NK-92 treated with Interleukin-12 subunit alpha and Interleukin-12 subunit beta, amount 100 ng/mL, for 24 hours (cell line): ENCODE data around the gene ASB2.

Experiments
- DNase-seq: peaks from one replicate; lab custom pipeline; 2025; lab: John Stamatoyannopoulos, UW

The ASB2 gene

GRCh38 chr14:94001016-94001415 lies 24.6 kb upstream of the ASB2 start:
- no peak for DNase-seq

- DNase-seq: no peak
These were observed 23.9 kb upstream of the ASB2 start for GRCh38 chr14:94000267-94000666.

- DNase-seq: no peak
These were observed 23.2 kb upstream of the ASB2 start for GRCh38 chr14:93999573-93999972.

DNA sequence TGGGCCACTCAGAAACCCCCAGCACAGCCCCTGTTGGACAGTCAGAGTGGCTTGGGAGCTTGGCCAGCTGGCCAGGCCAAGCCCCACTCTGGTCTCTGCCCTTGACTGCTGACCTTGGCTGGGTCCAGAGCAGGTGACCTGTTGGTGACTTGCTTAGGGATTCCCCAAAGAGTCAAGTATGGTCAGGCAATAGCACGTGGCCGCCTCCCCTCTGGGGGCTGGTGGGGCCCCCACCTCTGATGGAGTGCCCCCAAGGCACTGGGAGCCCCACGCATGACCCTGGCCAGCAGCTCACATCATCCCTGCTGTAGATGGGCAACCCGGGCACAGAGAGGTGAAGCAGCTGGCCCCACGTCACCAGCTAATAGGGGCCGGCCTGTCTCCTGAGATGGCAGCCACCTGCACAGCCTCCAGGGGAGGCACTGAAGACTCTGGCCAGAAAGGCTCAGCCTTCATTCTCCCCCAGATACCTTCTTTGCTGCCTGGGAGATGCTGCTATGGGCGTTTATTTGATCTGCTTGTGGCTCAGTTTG lies 22.6 kb upstream of the ASB2 start:
- no peak for DNase-seq

GRCh38 chr14:93997916-93998870 lies 21.8 kb upstream of the ASB2 start:
- DNase-seq: no peak

- DNase-seq: no peak
These were observed 20.7 kb upstream of the ASB2 start, which contains the start of gene CCDC197 for GRCh38 chr14:93997082-93997481. CCDC197 (plus strand) TSS chr14:93997301; CDS start chr14:93998132, 831 bp downstream.

- no peak for DNase-seq
These were observed 19.8 kb upstream of the ASB2 start for GRCh38 chr14:93996130-93996695.

- DNase-seq: no peak
These were observed 18.7 kb upstream of the ASB2 start for GRCh38 chr14:93994919-93995682.

DNA sequence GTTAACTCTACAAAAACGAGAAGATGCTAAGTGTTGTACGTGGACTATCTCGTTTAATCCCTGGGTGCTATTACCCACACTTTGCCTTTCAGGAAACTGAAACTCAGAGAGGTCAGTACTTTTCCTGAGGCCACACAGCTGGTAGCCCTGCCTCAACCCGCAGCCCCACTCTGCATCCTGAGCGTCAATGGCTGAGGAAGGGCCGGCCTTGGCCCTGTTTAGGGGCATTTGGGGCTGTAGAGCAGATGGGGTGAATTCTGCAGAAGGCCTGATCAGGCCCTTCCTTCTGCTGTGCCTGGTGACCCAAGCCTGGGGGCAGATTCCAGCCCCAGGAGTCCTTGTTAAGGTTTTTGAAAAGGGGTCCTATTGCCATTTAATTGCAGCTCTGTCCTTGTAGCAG lies 17.0 kb upstream of the ASB2 start:
- DNase-seq: no peak

GRCh38 chr14:93991649-93992048 lies 15.3 kb upstream of the ASB2 start:
- no peak for DNase-seq

- no peak for DNase-seq
These were observed 14.8 kb upstream of the ASB2 start for GRCh38 chr14:93991212-93991611.

DNA sequence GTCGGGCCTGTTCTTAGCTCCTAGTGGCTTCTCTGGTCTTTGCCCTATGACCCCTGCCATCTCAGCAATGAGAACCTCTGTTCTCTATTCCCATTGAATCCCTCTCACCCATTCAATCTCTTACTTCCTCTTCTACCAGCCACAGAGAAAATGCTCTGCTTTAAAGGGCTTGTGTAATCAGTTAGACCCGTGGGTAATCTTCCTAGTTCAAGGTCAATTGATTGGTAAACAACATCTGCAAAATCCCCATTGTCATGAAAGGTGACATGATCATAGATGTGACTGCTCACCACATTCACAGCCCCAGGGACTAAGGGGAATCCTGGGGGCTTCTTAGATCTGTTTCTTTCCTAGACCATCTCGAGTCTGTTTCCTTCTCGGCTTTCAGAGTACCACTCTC lies 13.6 kb upstream of the ASB2 start:
- DNase-seq: no peak

DNA sequence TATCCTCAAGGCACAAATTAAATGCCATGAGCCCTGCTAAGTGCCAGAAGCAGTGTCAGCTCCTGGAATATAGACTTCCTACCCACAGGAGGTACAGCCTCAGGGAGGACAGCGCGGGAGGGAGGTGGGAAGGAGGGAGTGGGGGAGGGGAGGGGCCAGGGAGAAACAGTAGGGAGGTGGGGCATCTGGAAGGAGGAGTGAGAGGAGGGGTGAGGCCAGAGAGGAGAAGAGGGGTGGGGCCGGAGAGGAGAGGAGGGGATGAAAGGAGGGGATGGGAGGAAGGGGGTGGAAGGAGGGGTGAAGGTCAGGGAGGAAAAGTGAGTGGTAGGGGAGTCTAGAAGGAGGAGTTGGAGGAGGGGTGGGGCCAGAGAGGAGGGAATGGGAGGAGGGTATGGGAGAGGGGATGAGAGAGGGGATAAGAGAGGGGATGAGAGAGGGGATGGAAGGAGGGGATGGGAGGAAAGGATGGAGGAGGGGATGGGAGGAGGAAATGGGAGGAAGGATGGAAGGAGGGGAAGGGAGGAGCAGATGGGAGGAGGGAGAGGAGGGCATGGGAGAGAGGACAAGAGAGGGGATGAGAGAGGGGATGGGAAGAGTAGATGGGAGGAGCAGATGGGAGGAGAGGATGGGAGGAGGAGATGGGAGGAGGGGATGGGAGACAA lies 11.6 kb upstream of the ASB2 start:
- DNase-seq: no peak

DNA sequence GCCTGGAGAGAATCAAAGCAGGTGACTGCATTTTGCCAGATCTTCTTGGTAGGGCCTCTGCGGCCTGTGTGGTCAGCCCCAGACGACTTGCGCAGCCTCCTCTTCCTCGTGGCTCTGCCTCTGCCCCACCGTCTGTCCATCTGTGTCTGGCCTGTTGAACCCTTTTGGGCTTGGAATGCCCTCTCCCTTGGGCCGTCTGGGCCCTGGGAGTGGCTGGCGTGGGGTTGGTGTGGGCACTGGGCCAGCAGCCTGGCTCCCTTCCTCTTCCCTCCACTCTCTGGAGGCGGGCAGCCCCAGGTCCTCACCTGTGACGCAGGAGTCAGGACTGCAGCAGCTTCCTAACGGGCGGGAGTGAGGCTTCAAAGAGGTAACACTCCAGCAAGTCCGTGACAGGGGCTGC lies 11.0 kb upstream of the ASB2 start:
- no peak for DNase-seq

GRCh38 chr14:93986955-93987354 lies 10.6 kb upstream of the ASB2 start:
- DNase-seq: no peak

DNA sequence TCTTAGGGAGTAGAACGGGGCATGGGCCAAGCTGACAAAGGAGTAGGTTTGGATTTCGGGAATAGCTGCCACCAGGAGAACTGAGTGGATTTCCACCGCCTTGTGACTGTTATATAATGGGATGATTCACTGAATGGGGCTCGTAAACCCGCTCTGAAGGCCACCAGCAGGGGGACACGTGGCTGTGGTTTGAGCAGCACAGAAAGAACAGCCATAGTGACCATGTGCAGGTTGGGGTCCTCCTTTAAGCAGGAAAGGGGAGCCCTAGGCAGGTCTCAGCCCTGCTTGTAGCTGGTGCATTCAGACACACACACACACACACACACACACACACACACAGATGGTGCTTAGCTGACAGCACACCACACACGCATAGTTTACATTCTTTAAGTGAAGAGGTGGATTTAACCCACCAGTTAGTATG lies 8.6 kb upstream of the ASB2 start:
- DNase-seq: no peak

- DNase-seq: no peak
These were observed 7.7 kb upstream of the ASB2 start for GRCh38 chr14:93984070-93984469.

GRCh38 chr14:93982230-93983007 lies 6.0 kb upstream of the ASB2 start:
- DNase-seq: no peak

- DNase-seq: no peak
These were observed 5.2 kb upstream of the ASB2 start for GRCh38 chr14:93981316-93982229.
